HG03108 (cell line): ENCODE data around the gene DOCK2.
"Not testable (repeated sequence)": the region's sequence is repeated elsewhere in the genome, so short reads cannot be mapped to it uniquely, and the experiment has no call there.

Source experiments
- ATAC-seq: cut with Tn5 transposase; IDR thresholded peaks from one replicate; pipeline ENCODE4 v1.9.1; 2021; ENCODE audit warnings: moderate library complexity; ENCODE audit not compliant: unreplicated experiment

The DOCK2 gene

DNA sequence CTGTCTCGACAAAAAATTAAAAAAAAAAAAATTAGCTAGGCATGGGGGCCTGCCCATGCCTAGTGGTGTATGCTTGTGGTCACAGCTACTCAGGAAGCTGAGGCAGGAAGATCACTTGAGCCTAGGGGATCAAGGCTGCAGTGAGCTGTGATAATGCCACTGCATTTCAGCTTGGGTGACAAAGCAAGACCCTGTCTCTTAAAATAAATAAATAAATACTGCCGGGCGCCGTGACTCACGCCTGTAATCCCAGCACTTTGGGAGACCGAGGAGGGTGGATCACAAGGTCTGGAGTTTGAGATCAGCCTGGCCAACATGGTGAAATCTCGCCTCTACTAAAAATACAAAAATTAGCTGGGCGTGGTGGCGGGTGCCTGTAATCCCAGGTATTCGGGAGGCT, 115.5 kb downstream of the DOCK2 start:
- ATAC-seq: not testable (repeated sequence)

DNA sequence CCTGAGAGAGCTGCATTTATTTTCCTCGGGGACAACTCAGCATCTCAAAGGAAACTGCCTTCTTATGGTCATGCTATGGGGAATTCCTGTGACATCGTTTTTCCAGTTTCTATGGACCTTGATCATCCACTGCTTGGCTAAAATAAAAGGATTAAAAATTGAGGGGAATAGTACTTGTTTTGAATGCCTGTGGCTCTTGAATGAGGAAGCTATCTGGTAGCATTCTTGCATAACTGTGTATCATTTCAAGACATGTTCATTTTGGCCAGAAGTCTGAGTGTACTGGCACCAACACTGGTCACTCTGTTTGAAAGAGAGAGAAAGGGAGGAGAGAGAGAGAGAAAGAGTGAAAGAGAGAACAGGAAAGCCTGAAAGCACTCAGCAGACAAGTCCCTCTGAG, 116.7 kb downstream of the DOCK2 start:
- ATAC-seq: no peak

DNA sequence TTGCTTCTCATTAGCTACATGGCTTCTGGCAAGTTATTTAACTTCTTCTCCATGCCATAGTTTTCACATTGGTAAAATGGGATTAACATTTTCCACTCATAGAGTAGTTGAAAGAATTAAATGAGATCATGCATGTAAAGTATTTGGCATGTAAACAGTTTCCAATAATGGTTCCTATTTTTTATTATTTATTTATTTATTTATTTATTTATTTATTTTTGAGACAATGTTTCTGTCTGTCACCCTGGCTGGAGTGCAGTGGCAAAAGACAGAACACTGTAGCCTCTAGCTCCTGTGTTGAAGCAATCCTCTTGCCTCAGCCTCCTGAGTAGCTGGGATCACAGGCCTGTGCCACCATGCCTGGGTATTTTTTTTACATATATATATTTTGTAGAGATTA, 117.7 kb downstream of the DOCK2 start:
- ATAC-seq: no peak

GRCh38 chr5:169756071-169756765, 119.1 kb downstream of the DOCK2 start:
- no peak for ATAC-seq

GRCh38 chr5:169757016-169757415, 119.9 kb downstream of the DOCK2 start:
- no peak for ATAC-seq

GRCh38 chr5:169758886-169759285, 121.8 kb downstream of the DOCK2 start:
- no peak for ATAC-seq

DNA sequence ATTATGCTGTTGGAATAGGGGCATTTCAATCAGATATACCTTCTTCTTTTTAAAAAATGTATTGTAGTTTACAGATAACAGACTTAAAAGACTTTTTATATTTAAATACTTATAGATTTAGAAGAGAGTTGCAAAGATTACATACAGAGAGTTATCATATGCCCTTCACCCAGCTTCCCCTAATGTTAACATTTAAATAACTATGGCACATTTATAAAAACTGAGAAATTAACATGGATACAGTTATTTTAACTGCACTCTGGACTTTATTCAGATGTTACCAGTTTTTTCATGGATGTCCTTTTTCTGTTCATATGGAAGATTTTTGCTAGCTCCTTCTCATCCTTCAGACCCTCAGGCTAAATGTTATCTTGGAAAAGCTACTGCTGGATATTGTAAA, 123.2 kb downstream of the DOCK2 start:
- ATAC-seq: no peak

DNA sequence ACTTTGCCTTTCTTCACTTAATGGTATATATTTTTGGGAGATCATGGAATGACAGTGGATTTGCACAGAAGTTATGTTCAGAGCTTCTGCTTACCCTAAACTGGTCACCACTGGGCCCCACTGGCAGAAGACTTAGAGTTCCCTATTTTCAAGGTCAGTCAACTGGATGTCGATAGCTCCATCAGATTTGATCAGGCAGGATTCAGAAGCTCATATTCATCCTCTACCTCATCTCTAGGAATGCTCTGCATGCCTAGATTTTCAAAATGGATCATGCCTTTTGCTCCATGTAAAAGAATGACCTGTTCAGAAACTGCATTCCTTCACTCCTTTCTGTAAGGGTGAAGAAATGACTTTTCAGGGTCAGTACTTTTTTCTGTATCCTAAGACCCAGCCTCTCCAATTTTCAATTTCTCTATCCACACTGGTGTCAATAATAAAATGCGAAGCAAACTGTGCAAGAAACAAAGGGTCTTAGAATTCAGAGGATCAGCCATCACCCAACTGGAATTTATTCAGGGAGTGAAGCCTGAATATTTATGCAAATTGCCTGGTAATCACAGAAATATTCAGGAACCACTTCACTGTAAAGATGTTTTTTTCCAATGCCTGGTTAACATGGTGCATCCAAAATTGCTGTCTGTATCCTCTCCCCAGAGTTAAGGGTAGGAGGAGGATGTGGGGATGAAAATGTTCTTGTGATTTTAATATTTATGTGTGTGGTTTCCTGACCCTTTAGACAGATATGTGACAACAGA, 125.4 kb downstream of the DOCK2 start:
- ATAC-seq: no peak

GRCh38 chr5:169763376-169764017, 126.4 kb downstream of the DOCK2 start:
- peak; percentile 85 for ATAC-seq

GRCh38 chr5:169764018-169764378, 126.9 kb downstream of the DOCK2 start:
- no peak for ATAC-seq

GRCh38 chr5:169765176-169765996, 128.3 kb downstream of the DOCK2 start:
- ATAC-seq: no peak

DNA sequence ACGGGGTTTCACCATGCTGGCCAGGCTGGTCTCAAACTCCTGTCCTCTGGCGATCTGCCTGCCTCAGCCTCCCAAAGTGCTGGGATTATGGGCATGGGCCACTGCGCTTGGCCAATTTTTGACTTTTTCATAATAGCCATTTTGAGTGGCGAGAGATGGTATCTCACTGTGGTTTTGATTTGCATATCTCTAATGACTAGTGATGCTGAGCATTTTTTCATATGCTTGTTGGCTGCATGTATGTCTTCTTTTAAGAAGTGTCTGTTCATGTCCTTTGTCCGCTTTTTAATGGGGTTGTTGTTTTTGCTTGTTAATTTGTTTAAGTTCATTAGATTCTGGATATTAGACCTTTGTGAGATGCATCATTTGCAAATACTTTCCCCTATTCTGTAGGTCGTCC, 129.9 kb downstream of the DOCK2 start:
- ATAC-seq: not testable (repeated sequence)

GRCh38 chr5:169767938-169768337, 130.9 kb downstream of the DOCK2 start:
- ATAC-seq: no peak

- no peak for ATAC-seq
Measured at GRCh38 chr5:169768416-169768815, 131.3 kb downstream of the DOCK2 start.

DNA sequence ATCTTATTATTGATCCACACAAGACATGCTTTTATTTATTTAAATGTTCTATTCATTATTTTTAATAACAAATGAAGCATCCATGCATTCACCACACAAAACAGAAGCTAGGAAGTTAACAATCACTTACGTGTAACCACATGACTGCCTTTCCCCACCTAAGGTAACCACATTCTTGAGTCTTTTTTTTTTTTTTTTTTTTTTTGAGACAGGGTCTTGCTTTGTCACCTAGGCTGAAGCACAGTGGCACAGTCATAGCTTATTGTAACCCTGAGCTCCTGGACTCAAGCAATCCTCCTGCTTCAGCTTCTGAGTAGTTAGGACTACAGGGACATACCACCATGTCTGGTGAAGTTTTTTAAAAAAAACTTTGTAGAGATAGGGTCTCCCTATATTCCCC, 133.0 kb downstream of the DOCK2 start:
- no peak for ATAC-seq

DNA sequence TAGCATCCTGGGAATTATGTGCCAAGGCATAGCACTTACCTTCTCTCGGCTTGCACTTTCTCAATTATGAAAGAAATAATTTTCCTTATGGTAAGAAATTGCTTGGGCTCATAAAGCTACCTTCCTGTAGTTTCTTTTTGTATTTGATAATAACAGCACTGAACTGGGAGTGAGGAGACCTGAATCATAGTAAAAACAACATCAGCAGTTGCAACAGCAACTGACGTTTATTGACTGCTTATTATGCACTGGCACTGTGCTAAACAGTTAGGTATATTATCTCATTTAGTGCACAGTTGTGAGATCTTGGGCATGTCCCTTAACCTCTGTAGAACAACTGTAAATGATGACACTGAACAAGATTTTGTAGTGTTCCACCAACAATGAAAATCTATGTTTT, 135.2 kb downstream of the DOCK2 start:
- ATAC-seq: no peak

DNA sequence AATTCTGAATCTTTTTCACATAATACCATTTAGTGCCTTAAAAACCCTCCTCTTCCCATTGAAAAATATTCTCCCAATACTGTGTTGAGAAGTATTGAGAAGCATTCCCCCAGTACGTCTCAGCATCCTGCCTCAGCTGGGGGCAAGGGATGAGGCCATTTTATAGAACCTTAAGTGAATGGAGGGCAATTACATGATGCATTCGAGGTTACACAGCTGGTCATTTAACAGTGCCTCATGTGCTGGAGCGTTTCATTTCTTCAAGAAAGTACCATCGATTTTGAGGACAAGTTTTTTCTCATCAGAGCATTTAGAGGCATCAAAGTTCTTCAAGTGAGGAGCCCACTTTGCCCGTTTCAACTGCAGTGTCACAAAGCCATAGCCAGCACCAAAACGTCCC, 135.6 kb downstream of the DOCK2 start:
- no peak for ATAC-seq

DNA sequence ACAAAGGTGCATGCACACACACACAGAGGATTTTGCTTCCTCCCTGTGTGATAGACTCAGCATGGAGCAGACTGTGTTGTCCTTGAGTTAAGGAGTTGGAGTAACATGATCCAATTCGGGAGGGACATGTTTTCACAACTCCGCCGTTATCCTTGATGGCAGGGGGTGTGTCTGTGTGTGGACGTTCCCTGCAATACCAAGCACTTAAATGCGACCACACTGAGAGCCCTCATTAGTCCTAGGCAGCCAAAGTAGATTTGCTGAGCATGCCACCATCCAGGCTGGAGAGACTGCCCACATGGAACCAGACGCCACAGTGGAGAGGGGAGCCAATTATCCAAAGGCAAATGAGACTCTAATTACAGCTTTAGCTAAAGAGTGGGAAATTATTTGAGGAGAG, 140.1 kb downstream of the DOCK2 start:
- ATAC-seq: no peak

DNA sequence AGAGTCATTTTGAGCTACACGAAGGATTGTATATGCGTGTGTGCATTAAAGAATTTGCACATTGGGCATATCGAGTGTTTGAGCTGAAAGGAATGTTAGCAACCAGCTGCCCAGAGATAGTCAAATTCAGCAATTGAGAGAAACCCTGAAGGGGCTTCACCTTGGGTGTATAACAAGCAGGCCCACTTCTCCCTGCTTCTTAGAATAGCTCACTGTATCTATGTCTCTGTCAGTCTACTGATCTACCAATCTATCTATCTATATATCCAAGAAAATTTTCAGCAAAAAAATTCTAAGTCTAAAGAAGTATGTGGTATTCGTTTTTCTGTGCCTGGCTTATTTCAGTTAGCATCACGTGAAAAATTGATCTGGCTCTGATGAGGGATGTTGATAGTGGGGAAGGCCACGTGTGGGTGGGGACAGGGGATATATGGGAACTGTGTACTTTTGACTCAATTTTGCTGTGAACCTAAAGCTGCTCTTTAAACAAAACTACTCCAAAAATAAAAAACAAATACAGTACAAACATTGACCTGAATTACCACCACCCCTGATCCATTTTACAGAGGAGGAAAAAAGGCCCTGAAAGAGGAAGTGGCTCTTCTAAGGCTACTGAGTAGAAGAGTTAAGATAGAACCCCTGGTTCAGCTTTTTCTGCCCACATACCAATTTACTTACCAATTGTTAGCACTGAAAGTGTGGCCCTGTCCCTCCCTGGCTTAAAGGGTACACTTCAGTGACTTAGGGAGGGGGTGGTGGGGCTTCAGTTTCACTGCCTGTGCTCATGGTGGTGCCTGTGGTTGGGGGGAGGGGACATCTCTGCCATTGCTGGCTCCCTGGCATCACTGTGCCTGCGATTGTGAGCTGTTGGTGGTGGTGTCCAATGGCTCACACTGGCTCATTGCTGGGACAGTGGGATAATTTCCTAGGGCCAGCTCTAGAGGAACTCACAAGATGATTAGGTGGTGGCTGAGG, 141.8 kb downstream of the DOCK2 start:
- peak; percentile 93 for ATAC-seq
